ENCODE data around the gene PPP3CA. TPM values are rescaled to one million over a fixed set of nuclear protein-coding genes. Genes with fewer than 3 reads are reported as not detected.

Gene PPP3CA
- total RNA-seq, 1 experiment from 2014 or later: 133 TPM

DNA sequence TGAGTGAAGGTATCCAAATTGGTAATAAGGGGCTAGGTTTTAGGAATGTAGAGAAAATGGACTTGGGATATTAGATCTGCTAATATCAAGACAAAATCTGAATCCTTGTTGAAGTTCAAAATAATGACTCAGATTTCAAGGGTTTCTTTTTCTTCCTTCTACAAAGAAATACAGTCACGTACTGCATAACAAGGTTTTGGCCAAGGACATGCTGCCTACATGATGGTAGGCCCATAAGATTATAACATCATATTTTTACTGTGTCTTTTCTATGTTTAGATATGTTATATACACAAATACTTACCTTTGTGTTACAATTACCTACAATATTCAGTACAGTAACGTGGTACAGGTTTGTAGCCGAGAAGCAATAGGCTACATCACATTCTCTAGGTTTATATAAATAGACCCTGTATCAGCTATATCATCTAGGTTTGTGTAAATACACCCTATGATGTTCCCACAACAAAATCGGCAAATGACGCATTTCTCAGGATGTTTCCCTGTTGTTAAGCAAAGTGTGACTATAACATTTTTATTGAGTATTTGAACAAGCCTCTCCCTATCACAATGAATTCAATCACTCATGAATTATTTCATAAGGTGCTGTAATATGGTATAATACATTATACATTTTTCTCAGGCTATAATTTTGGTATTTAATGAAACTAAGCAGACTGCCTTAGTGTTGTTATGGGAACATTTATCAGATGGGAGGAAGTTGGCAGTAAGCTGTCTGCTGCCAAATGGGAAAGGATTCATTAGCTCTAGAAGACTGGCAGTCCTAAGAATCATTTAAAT, 186.3 kb downstream of the PPP3CA start (continued):
- TF ChIP-seq, protein P1, sequence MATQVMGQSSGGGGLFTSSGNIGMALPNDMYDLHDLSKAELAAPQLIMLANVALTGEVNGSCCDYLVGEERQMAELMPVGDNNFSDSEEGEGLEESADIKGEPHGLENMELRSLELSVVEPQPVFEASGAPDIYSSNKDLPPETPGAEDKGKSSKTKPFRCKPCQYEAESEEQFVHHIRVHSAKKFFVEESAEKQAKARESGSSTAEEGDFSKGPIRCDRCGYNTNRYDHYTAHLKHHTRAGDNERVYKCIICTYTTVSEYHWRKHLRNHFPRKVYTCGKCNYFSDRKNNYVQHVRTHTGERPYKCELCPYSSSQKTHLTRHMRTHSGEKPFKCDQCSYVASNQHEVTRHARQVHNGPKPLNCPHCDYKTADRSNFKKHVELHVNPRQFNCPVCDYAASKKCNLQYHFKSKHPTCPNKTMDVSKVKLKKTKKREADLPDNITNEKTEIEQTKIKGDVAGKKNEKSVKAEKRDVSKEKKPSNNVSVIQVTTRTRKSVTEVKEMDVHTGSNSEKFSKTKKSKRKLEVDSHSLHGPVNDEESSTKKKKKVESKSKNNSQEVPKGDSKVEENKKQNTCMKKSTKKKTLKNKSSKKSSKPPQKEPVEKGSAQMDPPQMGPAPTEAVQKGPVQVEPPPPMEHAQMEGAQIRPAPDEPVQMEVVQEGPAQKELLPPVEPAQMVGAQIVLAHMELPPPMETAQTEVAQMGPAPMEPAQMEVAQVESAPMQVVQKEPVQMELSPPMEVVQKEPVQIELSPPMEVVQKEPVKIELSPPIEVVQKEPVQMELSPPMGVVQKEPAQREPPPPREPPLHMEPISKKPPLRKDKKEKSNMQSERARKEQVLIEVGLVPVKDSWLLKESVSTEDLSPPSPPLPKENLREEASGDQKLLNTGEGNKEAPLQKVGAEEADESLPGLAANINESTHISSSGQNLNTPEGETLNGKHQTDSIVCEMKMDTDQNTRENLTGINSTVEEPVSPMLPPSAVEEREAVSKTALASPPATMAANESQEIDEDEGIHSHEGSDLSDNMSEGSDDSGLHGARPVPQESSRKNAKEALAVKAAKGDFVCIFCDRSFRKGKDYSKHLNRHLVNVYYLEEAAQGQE (IDR thresholded peaks at IDR 0.05; ENCODE audit: low read depth): no peak
- TF ChIP-seq FOSL1 (IDR thresholded peaks at IDR 0.05; ENCODE audit: low read depth) (peak; percentile 36; the same call in 1 of the 2 replicates), CBX3 (IDR thresholded peaks at IDR 0.05; ENCODE audit: low read depth) (peak; percentile 58; the same call in 1 of the 2 replicates), SIN3A (IDR thresholded peaks at IDR 0.05; ENCODE audit: low read depth) (no peak; the same call in 1 of the 2 replicates), EGR1 (IDR thresholded peaks at IDR 0.05; ENCODE audit: low read depth) (0 out of 2 replicates have a peak, but pooled peaks have one; percentile 25), POLR2AphosphoS5 (IDR thresholded peaks at IDR 0.05; ENCODE audit: low read depth, low read length) (no peak), YY1 (IDR thresholded peaks at IDR 0.05; ENCODE audit: extremely low read depth, insufficient replicate concordance, low read depth, low read length) (no peak)
- TF ChIP-seq, protein P2, sequence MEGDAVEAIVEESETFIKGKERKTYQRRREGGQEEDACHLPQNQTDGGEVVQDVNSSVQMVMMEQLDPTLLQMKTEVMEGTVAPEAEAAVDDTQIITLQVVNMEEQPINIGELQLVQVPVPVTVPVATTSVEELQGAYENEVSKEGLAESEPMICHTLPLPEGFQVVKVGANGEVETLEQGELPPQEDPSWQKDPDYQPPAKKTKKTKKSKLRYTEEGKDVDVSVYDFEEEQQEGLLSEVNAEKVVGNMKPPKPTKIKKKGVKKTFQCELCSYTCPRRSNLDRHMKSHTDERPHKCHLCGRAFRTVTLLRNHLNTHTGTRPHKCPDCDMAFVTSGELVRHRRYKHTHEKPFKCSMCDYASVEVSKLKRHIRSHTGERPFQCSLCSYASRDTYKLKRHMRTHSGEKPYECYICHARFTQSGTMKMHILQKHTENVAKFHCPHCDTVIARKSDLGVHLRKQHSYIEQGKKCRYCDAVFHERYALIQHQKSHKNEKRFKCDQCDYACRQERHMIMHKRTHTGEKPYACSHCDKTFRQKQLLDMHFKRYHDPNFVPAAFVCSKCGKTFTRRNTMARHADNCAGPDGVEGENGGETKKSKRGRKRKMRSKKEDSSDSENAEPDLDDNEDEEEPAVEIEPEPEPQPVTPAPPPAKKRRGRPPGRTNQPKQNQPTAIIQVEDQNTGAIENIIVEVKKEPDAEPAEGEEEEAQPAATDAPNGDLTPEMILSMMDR (IDR thresholded peaks at IDR 0.05 in 2 of 3, conservative IDR thresholded peaks at IDR 0.05 in 1 of 3; ENCODE audit: borderline replicate concordance in 1 of 3, insufficient read depth in 1 of 3, low read depth in 2 of 3, low read length in 2 of 3): no peak

Data from HCT116 (cell line).